ENCODE results near the gene SORBS2. TPM values are rescaled to one million over a fixed set of nuclear protein-coding genes. Genes with fewer than 3 reads are reported as not detected.

Gene SORBS2
- total RNA-seq, 1 donor from 2014 or later, result 18.8 TPM

DNA sequence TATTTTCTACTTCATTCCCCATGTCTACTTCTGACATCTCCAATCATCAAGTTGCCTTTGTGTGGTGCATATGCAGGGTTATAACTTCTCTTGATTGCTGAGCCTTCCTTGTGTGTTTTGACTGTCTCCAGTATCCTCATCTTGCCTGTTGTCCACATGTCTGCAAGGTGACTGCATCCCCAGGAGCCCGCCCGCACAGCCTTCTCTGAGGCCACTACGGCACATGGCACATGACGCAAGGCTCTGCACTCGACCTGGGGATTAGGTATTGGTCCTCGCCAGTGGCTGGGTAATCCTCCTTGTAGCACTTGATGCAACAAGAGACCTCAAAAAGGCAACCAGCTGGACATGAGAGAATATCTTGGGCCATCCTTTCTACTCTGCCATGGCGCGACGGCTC lies 122.6 kb downstream of the SORBS2 start:
- Histone ChIP-seq H3K4me3 (ENCODE audit: low read depth, low read length) (no peak overlapping the region), H3K36me3 (ENCODE audit: control insufficient read depth, insufficient read depth, low read length) (no peaks in the 10 kb centered on the region), H3K27me3 (ENCODE audit: control insufficient read depth, insufficient read depth, low read length) (no peaks in the 10 kb centered on the region)
- TF ChIP-seq CTCF (IDR thresholded peaks at IDR 0.05; ENCODE audit: insufficient read depth, low read length, poor library complexity, severe bottlenecking), result no peak
- DNase-seq (ENCODE audit: low read depth), result no peak

- no peak for DNase-seq (ENCODE audit: low read depth)
- TF ChIP-seq CTCF (IDR thresholded peaks at IDR 0.05; ENCODE audit: insufficient read depth, low read length, poor library complexity, severe bottlenecking), result no peak
- H3K36me3 ChIP-seq (ENCODE audit: control insufficient read depth, insufficient read depth, low read length), result no peaks in the 10 kb centered on the region
These were observed 126.2 kb downstream of the SORBS2 start for GRCh38 chr4:185685804-185686203.

DNA sequence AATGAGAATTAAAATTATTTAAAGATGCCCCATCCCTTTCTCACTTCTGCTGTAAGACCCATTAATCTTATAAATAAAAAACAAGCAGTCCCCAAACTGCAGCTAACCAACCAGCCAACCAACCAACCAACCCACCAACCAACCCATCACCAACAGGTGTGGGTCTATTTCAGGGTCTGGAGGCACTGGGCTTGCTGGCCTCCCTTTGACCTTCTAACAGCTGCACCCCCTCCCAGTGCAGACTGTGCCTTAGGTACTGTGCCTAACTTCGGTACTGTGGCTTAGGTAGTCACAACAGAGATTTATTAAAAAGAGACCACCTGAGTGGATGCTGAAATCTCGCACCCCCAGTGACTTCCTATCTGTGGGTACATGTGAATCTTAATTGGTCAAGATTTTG lies 128.1 kb downstream of the SORBS2 start:
- TF ChIP-seq CTCF (IDR thresholded peaks at IDR 0.05; ENCODE audit: insufficient read depth, low read length, poor library complexity, severe bottlenecking), result no peak
- no peak for DNase-seq (ENCODE audit: low read depth)
- Histone ChIP-seq H3K27me3 (ENCODE audit: control insufficient read depth, insufficient read depth, low read length) (no peaks in the 10 kb centered on the region), H3K36me3 (ENCODE audit: control insufficient read depth, insufficient read depth, low read length) (no peaks in the 10 kb centered on the region), H3K4me3 (ENCODE audit: low read depth, low read length) (no peak overlapping the region)

More at GRCh38 chr4:185685804-185686203, 126.2 kb downstream of the SORBS2 start:
- no peak overlapping the region for H3K4me3 ChIP-seq (ENCODE audit: low read depth, low read length)
- no peaks in the 10 kb centered on the region for H3K27me3 ChIP-seq (ENCODE audit: control insufficient read depth, insufficient read depth, low read length)

- DNase-seq (ENCODE audit: low read depth), result no peak
- H3K4me3 ChIP-seq (ENCODE audit: low read depth, low read length), result no peak overlapping the region
- no peaks in the 10 kb centered on the region for H3K27me3 ChIP-seq (ENCODE audit: control insufficient read depth, insufficient read depth, low read length)
- no peak for TF ChIP-seq CTCF (IDR thresholded peaks at IDR 0.05; ENCODE audit: insufficient read depth, low read length, poor library complexity, severe bottlenecking)
- no peaks in the 10 kb centered on the region for H3K36me3 ChIP-seq (ENCODE audit: control insufficient read depth, insufficient read depth, low read length)
These were observed 128.8 kb downstream of the SORBS2 start for GRCh38 chr4:185683222-185683621.

- Histone ChIP-seq H3K36me3 (ENCODE audit: control insufficient read depth, insufficient read depth, low read length) (no peaks in the 10 kb centered on the region), H3K4me3 (ENCODE audit: low read depth, low read length) (no peak overlapping the region), H3K27me3 (ENCODE audit: control insufficient read depth, insufficient read depth, low read length) (no peaks in the 10 kb centered on the region)
- no peak for TF ChIP-seq CTCF (IDR thresholded peaks at IDR 0.05; ENCODE audit: insufficient read depth, low read length, poor library complexity, severe bottlenecking)
- DNase-seq (ENCODE audit: low read depth), result peak; percentile 58
These were observed 129.8 kb downstream of the SORBS2 start for GRCh38 chr4:185682236-185682635.

DNA sequence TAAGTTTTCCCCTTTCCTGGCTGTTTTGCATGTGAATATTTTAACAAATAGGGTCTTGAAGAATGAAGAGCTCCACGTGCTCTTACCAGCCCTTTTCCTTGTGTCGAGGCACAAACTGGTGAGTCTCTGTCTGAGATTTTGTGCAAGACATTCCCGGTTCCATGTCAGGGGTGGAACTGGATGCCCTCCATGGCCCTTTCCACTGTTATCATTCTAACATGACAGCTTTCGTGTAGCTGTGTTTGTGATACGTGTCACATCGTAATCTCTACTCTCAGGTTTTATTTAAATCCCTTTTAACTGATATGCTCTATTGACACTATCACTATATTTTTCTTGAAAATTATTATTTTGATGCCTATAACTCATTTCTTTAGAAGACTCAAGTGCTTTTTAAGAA lies 130.4 kb downstream of the SORBS2 start:
- no peak overlapping the region for H3K4me3 ChIP-seq (ENCODE audit: low read depth, low read length)
- TF ChIP-seq CTCF (IDR thresholded peaks at IDR 0.05; ENCODE audit: insufficient read depth, low read length, poor library complexity, severe bottlenecking), result no peak
- no peaks in the 10 kb centered on the region for H3K36me3 ChIP-seq (ENCODE audit: control insufficient read depth, insufficient read depth, low read length)
- no peak for DNase-seq (ENCODE audit: low read depth)
- no peaks in the 10 kb centered on the region for H3K27me3 ChIP-seq (ENCODE audit: control insufficient read depth, insufficient read depth, low read length)
